Measurements from ENCODE around the gene CDH2. TPM values are rescaled to one million over a fixed set of nuclear protein-coding genes. Genes with fewer than 3 reads are reported as not detected.
A peak's percentile ranks its signal among the peaks of the same experiment; 100 is the strongest.

The CDH2 gene
- polyA plus RNA-seq, 5 donors = 4.1 to 9.2 (median 6.8) TPM

- no peak for DNase-seq
These were observed 88.5 kb downstream of the CDH2 start for GRCh38 chr18:28088477-28088876.

- peak; percentile 31 to 33 for DNase-seq
These were observed 90.0 kb downstream of the CDH2 start for GRCh38 chr18:28086670-28087552.

GRCh38 chr18:28081516-28081915 is 95.4 kb downstream of the CDH2 start:
- no peak for DNase-seq

GRCh38 chr18:28080876-28081300 is 96.0 kb downstream of the CDH2 start:
- DNase-seq = no peak

GRCh38 chr18:28079883-28080282 is 97.0 kb downstream of the CDH2 start:
- DNase-seq = no peak

GRCh38 chr18:28078849-28079248 is 98.1 kb downstream of the CDH2 start:
- DNase-seq = no peak

- no peak for DNase-seq
These were observed 98.6 kb downstream of the CDH2 start for GRCh38 chr18:28078298-28078697.

GRCh38 chr18:28075501-28075900 is 101.4 kb downstream of the CDH2 start:
- DNase-seq = no peak

GRCh38 chr18:28074076-28074475 is 102.9 kb downstream of the CDH2 start:
- DNase-seq = no peak

GRCh38 chr18:28073658-28074057 is 103.3 kb downstream of the CDH2 start:
- DNase-seq = no peak

- no peak for DNase-seq
These were observed 105.7 kb downstream of the CDH2 start for GRCh38 chr18:28071199-28071598.

- DNase-seq = no peak
These were observed 108.7 kb downstream of the CDH2 start for GRCh38 chr18:28068207-28068606.

GRCh38 chr18:28067346-28067745 is 109.6 kb downstream of the CDH2 start:
- no peak for DNase-seq

- DNase-seq = no peak
These were observed 111.1 kb downstream of the CDH2 start for GRCh38 chr18:28065793-28066186.

GRCh38 chr18:28065031-28065792 is 111.7 kb downstream of the CDH2 start:
- no peak for DNase-seq

GRCh38 chr18:28063926-28064325 is 113.0 kb downstream of the CDH2 start:
- DNase-seq = no peak

- no peak for DNase-seq
These were observed 113.6 kb downstream of the CDH2 start for GRCh38 chr18:28063271-28063761.

GRCh38 chr18:28062443-28062842 is 114.5 kb downstream of the CDH2 start:
- DNase-seq = no peak

GRCh38 chr18:28059861-28060260 is 117.1 kb downstream of the CDH2 start:
- DNase-seq = no peak

- no peak for DNase-seq
These were observed 126.4 kb downstream of the CDH2 start for GRCh38 chr18:28050545-28050944.

GRCh38 chr18:28048612-28049011 is 128.3 kb downstream of the CDH2 start:
- DNase-seq = no peak

GRCh38 chr18:28045880-28046279 is 131.1 kb downstream of the CDH2 start:
- DNase-seq = no peak
